Esophagus squamous epithelium (tissue), 5 donors: ENCODE data around the gene PPP1R14C. TPM values are rescaled to one million over a fixed set of nuclear protein-coding genes. Genes with fewer than 3 reads are reported as not detected.

Experiments used
- DNase-seq: peaks from one replicate; lab custom pipeline; 2025; lab: John Stamatoyannopoulos, UW
- H3K27ac ChIP-seq, 4 donors: fragments of 200-600 bp; sonication (generic); one replicate each; pipeline ENCODE4 v1.5.1; 2016 to 2019; ENCODE audit warnings: mild to moderate bottlenecking in 1 of 4
- H3K27me3 ChIP-seq, 4 donors: fragments of 200-600 bp; sonication (generic); 1 replicate in 3 of 4; 2 replicates in 1 of 4; pipeline versions ENCODE4 v1.5.1 to v1.6.0; 2017 to 2021; ENCODE audit warnings: antibody characterized with exemption in 1 of 4
- H3K36me3 ChIP-seq, 3 donors: fragments of 200-600 bp; sonication (generic); one replicate each; pipeline ENCODE4 v1.5.1; 2016 to 2019
- H3K4me1 ChIP-seq, 3 donors: fragments of 200-600 bp; sonication (generic); one replicate each; pipeline ENCODE4 v1.5.1; 2017 to 2019
- H3K4me3 ChIP-seq, 4 donors: fragments of 200-600 bp; sonication (generic); 1 replicate in 3 of 4; 2 replicates in 1 of 4; pipeline ENCODE4 v1.5.1; 2016 to 2019; ENCODE audit warnings: mild to moderate bottlenecking in 2 of 4, moderate library complexity in 1 of 4
- H3K9me3 ChIP-seq, 3 donors: fragments of 200-600 bp; sonication (generic); one replicate each; pipeline ENCODE4 v1.5.1; 2016 to 2019
- POLR2A ChIP-seq, 4 donors: fragments of 450-650 bp; IDR thresholded peaks; one replicate each; pipeline ENCODE4 v1.6.1; 2017; ENCODE audit warnings: antibody characterized with exemption in 4 of 4, mild to moderate bottlenecking in 4 of 4, moderate library complexity in 3 of 4
- WGBS, 2 donors: methylation state at CpG; one replicate each; pipeline ENCODE4 v1.1.5; 2018; 5-methylcytosine and 5-hydroxymethylcytosine counted together
- intact Hi-C: fragments of 100-400 bp; cut with DNase I; formaldehyde crosslinking; loops from one replicate; pipeline ENCODE4 v1.15.0; 2022
- total RNA-seq, 4 donors: library from RNA; depleted of rRNA; stranded (reverse); fragments of >200 nt; gene quantifications; one replicate each; pipeline ENCODE4 v1.1.0, GENCODE V29; 2016
- TF ChIP-seq, protein P1 (sequence below), 6 experiments: fragments of 450-650 bp in 4 of 6; fragments of 200-600 bp in 2 of 6; sonication (generic) in 2 of 6; IDR thresholded peaks; one replicate each; pipeline ENCODE4 v1.5.1; 2016 to 2019; ENCODE audit warnings: antibody characterized with exemption in 6 of 6, mild to moderate bottlenecking in 4 of 6, moderate library complexity in 4 of 6
- donor health status: DM: yes; HTN: yes; CAD: no.

The PPP1R14C gene
- total RNA-seq, 4 donors from 2014 or later, result 9.3 to 27.8 (median 21.3) TPM

DNA sequence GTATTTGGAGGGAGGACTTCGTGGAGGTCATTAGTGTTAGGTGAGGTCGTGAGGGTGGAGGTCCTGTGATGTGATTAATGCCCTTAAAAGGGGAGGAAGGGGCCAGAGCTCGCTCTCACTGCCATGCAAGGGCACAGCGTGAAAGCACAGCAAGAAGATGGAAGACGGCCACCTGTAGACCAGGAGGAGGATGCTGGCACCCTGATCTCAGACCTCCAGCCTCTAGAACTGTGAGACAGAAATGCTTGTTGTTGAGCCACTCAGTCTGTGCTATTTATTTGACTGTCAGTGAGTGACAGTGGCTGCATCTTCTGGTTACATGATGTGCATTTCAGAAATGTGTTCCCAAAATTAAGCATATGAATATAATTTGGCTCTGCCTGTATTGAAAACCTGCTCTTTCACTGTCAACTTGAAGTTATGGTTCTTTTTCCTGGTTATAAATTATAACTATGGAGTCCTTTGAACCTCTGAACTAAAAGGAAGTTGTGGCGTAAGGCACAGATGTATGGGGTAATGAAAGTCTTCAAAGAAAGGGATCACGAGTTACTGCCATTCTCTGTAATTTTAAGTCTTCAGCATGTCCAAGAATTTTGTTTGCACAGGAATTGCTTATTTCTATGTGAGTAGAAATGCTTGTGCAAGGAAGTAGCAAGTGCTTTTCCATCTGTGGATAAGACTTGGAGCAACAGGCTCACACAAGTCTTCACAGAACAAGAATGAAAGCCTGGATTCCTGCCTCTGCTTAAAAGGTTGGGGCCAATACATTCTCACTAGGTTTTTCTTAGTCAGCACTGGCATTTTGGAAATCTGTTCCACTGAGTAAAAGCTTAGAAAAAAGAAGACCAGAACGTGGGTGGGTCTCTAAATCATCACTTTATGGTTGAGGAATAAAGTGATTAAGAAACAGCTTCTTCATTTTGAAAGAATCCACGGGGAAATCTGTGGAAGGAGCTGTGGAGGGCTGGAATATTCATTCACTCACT, 10.3 kb downstream of the PPP1R14C start:
- WGBS, 2 donors, result 28 to 31% methylated on average over 7 to 9 of the region's 9 CpGs
- TF ChIP-seq, protein P1, sequence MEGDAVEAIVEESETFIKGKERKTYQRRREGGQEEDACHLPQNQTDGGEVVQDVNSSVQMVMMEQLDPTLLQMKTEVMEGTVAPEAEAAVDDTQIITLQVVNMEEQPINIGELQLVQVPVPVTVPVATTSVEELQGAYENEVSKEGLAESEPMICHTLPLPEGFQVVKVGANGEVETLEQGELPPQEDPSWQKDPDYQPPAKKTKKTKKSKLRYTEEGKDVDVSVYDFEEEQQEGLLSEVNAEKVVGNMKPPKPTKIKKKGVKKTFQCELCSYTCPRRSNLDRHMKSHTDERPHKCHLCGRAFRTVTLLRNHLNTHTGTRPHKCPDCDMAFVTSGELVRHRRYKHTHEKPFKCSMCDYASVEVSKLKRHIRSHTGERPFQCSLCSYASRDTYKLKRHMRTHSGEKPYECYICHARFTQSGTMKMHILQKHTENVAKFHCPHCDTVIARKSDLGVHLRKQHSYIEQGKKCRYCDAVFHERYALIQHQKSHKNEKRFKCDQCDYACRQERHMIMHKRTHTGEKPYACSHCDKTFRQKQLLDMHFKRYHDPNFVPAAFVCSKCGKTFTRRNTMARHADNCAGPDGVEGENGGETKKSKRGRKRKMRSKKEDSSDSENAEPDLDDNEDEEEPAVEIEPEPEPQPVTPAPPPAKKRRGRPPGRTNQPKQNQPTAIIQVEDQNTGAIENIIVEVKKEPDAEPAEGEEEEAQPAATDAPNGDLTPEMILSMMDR (IDR thresholded peaks at IDR 0.05), result no peak
- TF ChIP-seq POLR2A (IDR thresholded peaks at IDR 0.05), result no peak
- intact Hi-C loops, result no loop called here
- Histone ChIP-seq H3K4me1 (peaks cover 17 to 72% (median 25%) of the 10 kb centered on the region in 3 donors), H3K9me3 (no peaks in the 10 kb centered on the region), H3K27me3 (peaks cover 0 to 53% (median 0%) of the 10 kb centered on the region in 4 donors), H3K4me3 (no peak overlapping the region), H3K27ac (peak overlapping the region; percentile 68 to 83 (median 79)), H3K36me3 (no peaks in the 10 kb centered on the region)
- DNase-seq, result no peak

DNA sequence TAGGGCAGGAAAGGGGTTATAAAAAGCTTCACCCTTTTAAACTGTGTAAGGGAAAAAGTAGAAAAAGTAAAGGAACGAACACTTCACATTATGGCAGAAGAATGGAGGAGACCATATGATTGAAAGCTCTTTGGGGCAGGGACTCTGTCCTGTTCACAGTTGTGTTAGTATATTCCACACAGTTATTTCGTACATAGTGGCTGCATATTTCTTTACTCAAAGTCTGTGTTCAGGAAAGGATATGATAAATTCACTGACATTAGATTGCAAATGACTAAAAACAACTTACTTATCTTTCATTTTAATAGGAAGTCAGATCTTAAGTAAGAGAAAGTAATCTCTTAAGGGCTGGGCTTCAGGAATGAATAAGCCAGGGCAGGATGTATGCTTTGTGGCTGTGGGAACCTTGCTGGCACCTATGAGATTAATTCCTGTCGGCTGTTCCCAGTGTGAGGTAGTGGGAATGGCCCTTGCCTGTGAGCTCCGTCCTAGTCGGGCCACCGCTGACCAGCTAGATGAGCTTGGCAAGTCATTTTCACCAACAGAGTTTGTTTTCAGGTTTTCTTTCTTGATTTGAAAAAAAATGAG, 11.2 kb downstream of the PPP1R14C start:
- no peaks in the 10 kb centered on the region for H3K36me3 ChIP-seq
- WGBS, 2 donors, result 22 to 45% methylated on average over 6 of the region's 6 CpGs
- no peak for DNase-seq
- no peak overlapping the region for H3K4me3 ChIP-seq
- H3K27ac ChIP-seq, result peak overlapping the region; percentile 68 to 83 (median 79)
- peaks cover 17 to 72% (median 25%) of the 10 kb centered on the region in 3 donors for H3K4me1 ChIP-seq
- intact Hi-C loops, result no loop called here
- H3K27me3 ChIP-seq, result peaks cover 0 to 44% (median 0%) of the 10 kb centered on the region in 4 donors
- no peak for TF ChIP-seq POLR2A (IDR thresholded peaks at IDR 0.05)
- TF ChIP-seq, protein P1 (IDR thresholded peaks at IDR 0.05), result no peak
- H3K9me3 ChIP-seq, result no peaks in the 10 kb centered on the region

DNA sequence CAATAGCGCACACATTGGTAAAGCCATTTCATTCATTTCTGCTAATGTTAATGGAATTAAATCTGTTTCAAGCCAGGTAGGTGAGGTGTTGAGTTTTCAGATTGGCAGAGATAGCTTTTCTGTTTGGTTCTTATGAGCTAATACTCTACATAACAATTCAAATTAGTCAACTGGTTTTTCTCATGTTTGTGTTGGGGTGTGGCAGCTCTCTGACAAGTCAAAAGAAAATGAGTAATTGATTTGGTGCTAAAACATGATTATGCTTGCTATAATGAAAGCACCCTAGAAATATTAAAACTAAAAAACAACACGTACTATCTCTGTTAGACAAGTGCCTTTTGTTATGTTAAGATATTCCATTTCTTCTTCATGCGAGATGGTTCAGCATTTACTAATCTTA, 13.6 kb downstream of the PPP1R14C start:
- DNase-seq, result no peak
- TF ChIP-seq, protein P1 (IDR thresholded peaks at IDR 0.05), result no peak
- TF ChIP-seq POLR2A (IDR thresholded peaks at IDR 0.05), result no peak
- no peak overlapping the region for H3K4me3 ChIP-seq
- peaks cover 17 to 56% (median 19%) of the 10 kb centered on the region in 3 donors for H3K4me1 ChIP-seq
- WGBS, 2 donors, result 44 to 69% methylated on average over 3 of the region's 3 CpGs
- peak overlapping the region; percentile 65 to 82 (median 75) for H3K27ac ChIP-seq
- no peaks in the 10 kb centered on the region for H3K36me3 ChIP-seq
- no peaks in the 10 kb centered on the region for H3K9me3 ChIP-seq
- intact Hi-C loops, result no loop called here
- peaks cover 0 to 21% (median 0%) of the 10 kb centered on the region in 4 donors for H3K27me3 ChIP-seq

DNA sequence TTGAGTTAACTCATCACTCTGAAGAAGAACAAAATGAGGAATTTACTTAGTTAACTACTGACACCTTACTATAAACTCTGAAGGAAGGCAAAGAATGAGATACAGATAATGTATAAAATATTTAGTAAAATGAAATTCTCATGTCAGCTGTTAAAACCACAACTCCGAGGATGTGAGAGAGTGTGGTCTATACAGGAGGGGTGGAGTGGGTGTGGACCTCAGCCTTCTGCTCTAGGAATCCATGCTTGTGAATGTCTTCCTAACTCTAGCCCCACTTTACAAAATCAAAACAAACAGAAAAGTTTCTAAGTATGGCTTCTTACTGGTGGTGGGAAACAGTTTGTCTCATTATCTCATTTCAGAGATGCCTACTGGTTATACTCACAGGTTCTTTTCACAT, 14.2 kb downstream of the PPP1R14C start:
- WGBS, 2 donors, result 32 to 36% methylated on average over 1 of the region's 1 CpG
- DNase-seq, result no peak
- H3K9me3 ChIP-seq, result no peaks in the 10 kb centered on the region
- H3K4me3 ChIP-seq, result no peak overlapping the region
- H3K27ac ChIP-seq, result peak overlapping the region; percentile 65 to 82 (median 75)
- TF ChIP-seq, protein P1 (IDR thresholded peaks at IDR 0.05), result no peak
- TF ChIP-seq POLR2A (IDR thresholded peaks at IDR 0.05), result no peak
- intact Hi-C loops, result no loop called here
- no peaks in the 10 kb centered on the region for H3K36me3 ChIP-seq
- peaks cover 0 to 20% (median 0%) of the 10 kb centered on the region in 4 donors for H3K27me3 ChIP-seq
- peaks cover 17 to 56% (median 19%) of the 10 kb centered on the region in 3 donors for H3K4me1 ChIP-seq
